ENCODE results near the gene SLC25A45. TPM values are rescaled to one million over a fixed set of nuclear protein-coding genes. Genes with fewer than 3 reads are reported as not detected.

Gene SLC25A45
- 3.1 and 3.6 TPM in 2 replicates for polyA plus RNA-seq (2012; rRNA removed)
- polyA plus RNA-seq (2012; cell fraction: cytosol; rRNA removed), result 1.2 and 1.8 TPM in 2 replicates
- 13.7 and 17.4 TPM in 2 replicates for polyA plus RNA-seq (2012; cell fraction: nucleus; rRNA removed)

DNA sequence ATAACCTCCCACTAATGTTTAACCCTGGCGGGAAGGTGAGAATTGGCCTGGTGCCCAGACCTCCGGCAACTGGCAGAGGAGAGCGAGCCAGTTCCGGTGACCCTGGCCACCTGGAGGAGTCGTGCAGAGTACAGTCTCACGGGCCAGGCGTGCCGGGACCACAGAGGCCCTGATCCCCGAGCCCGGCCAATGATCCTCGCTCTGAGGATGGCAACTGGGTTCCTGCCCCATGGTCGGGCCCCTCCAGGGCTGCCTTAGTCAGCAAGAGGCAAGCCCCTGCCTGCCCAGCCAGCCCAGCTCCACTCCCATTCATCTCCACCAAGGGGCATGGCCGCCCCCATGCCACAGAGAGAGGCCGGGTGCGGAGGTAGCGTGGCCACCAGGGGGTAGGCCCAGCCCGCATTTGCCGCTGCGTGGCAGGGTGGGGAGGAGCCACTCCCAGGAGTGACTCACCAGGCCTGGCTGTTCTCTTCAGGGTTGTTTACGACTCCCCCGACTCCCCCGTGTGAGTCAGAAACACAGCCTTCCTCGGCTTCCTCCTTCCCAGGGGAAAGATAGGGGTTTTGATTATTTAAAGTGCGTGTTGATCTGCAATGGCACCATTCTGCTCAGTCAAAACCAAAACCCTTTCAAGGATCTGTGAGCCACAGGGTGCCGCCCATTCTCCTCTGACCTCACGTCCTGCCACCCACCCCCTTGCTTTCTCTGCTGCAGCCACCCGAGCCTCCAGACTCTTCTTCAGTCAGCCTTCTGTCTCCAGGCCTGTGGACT is at the start of gene SLC25A45:
TSS of gene SLC25A45 (minus strand) at position 614 of the 771 bp plus-strand sequence. CDS start 695 bp downstream, outside the sequence.
- H3K27ac ChIP-seq (ENCODE audit: low read depth in 2 of 2, low read length in 1 of 2), result peak within 1 kb of the TSS; percentile 98 to 99
- 0% methylated on average over 14 of the region's 27 CpGs for WGBS (ENCODE audit: low lambda C conversion rate)
- no peaks in the 10 kb centered on the region for H3K9me3 ChIP-seq
- peaks cover 29 to 49% of the 10 kb centered on the region in 2 experiments; a peak in 3 of 4 replicates for H3K4me1 ChIP-seq (ENCODE audit: control insufficient read depth in 1 of 2, insufficient read depth in 2 of 2, low read depth in 1 of 2, low read length in 1 of 2)
- no peaks in the 10 kb centered on the region for H3K27me3 ChIP-seq (ENCODE audit: insufficient read depth)
- peak; percentile 89 for DNase-seq
- H3K9ac ChIP-seq, result peak within 1 kb of the TSS; percentile 86
- no peaks in the 10 kb centered on the region for H4K20me1 ChIP-seq (ENCODE audit: insufficient read depth)
- peak within 1 kb of the TSS; percentile 90 for H3K4me2 ChIP-seq
- H2AFZ ChIP-seq (ENCODE audit: low read depth), result peak within 1 kb of the TSS; percentile 76
- ChIA-PET CTCF (interaction anchor here (0.6 to 2.4 kb wide), 13 partner anchors 11 to 128 kb away, joined by 3 to 11 read pairs (median 3); partner anchors contain the start of gene MALAT1), POLR2A (interaction anchor here (1.0 to 3.9 kb wide), 7 partner anchors 32 to 128 kb away, joined by 3 to 24 read pairs (median 3); partner anchors contain the start of genes MALAT1 and NEAT1)
- H3F3A ChIP-seq (replicated peaks; ENCODE audit: insufficient read depth), result peaks cover 31% of the 10 kb centered on the region
- peaks cover 26% of the 10 kb centered on the region for H3K79me2 ChIP-seq (ENCODE audit: insufficient read depth)
- no peaks in the 10 kb centered on the region for H3K9me2 ChIP-seq
- H3K4me3 ChIP-seq (ENCODE audit: low read depth in 2 of 2, low read length in 1 of 2), result peak within 1 kb of the TSS; percentile 44 to 61
- H3K36me3 ChIP-seq (replicated peaks in 1 of 2; ENCODE audit: control insufficient read depth in 1 of 2, insufficient read depth in 2 of 2, low read length in 1 of 2), result no peaks in the 10 kb centered on the region
- TF ChIP-seq SIN3A (IDR thresholded peaks at IDR 0.05; ENCODE audit: borderline replicate concordance, low read depth, low read length) (peak; percentile 67; the same call in 1 of the 2 replicates), RXRA (IDR thresholded peaks at IDR 0.05; ENCODE audit: borderline replicate concordance, low read depth) (peak; percentile 59; the same call in 1 of the 2 replicates), RCOR1 (IDR thresholded peaks at IDR 0.05; ENCODE audit: low read length) (no peak), FOSL2 (IDR thresholded peaks at IDR 0.05; ENCODE audit: borderline replicate concordance, low read depth) (peak; percentile 97), NFIC (IDR thresholded peaks at IDR 0.05; ENCODE audit: borderline replicate concordance) (peak; percentile 60), GATA2 (CRISPR knock-in tag; IDR thresholded peaks at IDR 0.05) (peak; percentile 59), RFX5 (IDR thresholded peaks at IDR 0.05; ENCODE audit: low read length) (no peak), NRF1 (IDR thresholded peaks at IDR 0.05; ENCODE audit: low read depth, low read length) (no peak), FOXJ3 (CRISPR knock-in tag; IDR thresholded peaks at IDR 0.05) (peak; percentile 51; the same call in 1 of the 2 replicates), RAD21 (IDR thresholded peaks at IDR 0.05; ENCODE audit: low read length) (peak; percentile 71), TCF12 (IDR thresholded peaks at IDR 0.05) (peak; percentile 77), EP300 (IDR thresholded peaks at IDR 0.05; ENCODE audit: borderline replicate concordance in 1 of 2, low read depth in 1 of 2, low read length in 1 of 2) (peak; percentile 7 to 70; a peak in 1 of 4 replicates), ZBTB33 (IDR thresholded peaks at IDR 0.05; ENCODE audit: borderline replicate concordance, low read depth) (0 out of 2 replicates have a peak, but pooled peaks have one; percentile 26), MXI1 (IDR thresholded peaks at IDR 0.05; ENCODE audit: low read depth, low read length) (peak; percentile 64), ELF1 (IDR thresholded peaks at IDR 0.05) (peak; percentile 37; the same call in 1 of the 2 replicates), SMC3 (IDR thresholded peaks at IDR 0.05; ENCODE audit: low read depth, low read length) (peak; percentile 61), MAX (IDR thresholded peaks at IDR 0.05; ENCODE audit: low read depth) (peak; percentile 86), JUND (IDR thresholded peaks at IDR 0.05) (peak; percentile 96; the same call in 1 of the 2 replicates), REST (IDR thresholded peaks at IDR 0.05; ENCODE audit: low read depth, low read length) (no peak)
- TF ChIP-seq, protein P1, sequence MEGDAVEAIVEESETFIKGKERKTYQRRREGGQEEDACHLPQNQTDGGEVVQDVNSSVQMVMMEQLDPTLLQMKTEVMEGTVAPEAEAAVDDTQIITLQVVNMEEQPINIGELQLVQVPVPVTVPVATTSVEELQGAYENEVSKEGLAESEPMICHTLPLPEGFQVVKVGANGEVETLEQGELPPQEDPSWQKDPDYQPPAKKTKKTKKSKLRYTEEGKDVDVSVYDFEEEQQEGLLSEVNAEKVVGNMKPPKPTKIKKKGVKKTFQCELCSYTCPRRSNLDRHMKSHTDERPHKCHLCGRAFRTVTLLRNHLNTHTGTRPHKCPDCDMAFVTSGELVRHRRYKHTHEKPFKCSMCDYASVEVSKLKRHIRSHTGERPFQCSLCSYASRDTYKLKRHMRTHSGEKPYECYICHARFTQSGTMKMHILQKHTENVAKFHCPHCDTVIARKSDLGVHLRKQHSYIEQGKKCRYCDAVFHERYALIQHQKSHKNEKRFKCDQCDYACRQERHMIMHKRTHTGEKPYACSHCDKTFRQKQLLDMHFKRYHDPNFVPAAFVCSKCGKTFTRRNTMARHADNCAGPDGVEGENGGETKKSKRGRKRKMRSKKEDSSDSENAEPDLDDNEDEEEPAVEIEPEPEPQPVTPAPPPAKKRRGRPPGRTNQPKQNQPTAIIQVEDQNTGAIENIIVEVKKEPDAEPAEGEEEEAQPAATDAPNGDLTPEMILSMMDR (IDR thresholded peaks at IDR 0.05), result peak; percentile 75
- TF ChIP-seq, protein P2, sequence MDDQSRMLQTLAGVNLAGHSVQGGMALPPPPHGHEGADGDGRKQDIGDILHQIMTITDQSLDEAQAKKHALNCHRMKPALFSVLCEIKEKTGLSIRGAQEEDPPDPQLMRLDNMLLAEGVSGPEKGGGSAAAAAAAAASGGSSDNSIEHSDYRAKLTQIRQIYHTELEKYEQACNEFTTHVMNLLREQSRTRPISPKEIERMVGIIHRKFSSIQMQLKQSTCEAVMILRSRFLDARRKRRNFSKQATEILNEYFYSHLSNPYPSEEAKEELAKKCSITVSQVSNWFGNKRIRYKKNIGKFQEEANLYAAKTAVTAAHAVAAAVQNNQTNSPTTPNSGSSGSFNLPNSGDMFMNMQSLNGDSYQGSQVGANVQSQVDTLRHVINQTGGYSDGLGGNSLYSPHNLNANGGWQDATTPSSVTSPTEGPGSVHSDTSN (IDR thresholded peaks at IDR 0.05), result peak; percentile 58
- TF ChIP-seq, protein P3, sequence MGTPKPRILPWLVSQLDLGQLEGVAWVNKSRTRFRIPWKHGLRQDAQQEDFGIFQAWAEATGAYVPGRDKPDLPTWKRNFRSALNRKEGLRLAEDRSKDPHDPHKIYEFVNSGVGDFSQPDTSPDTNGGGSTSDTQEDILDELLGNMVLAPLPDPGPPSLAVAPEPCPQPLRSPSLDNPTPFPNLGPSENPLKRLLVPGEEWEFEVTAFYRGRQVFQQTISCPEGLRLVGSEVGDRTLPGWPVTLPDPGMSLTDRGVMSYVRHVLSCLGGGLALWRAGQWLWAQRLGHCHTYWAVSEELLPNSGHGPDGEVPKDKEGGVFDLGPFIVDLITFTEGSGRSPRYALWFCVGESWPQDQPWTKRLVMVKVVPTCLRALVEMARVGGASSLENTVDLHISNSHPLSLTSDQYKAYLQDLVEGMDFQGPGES (IDR thresholded peaks at IDR 0.05; ENCODE audit: low read depth, low read length), result no peak

Data from SK-N-SH (cell line).